Suprapubic skin (tissue), 4 donors: ENCODE data around the gene DRC1. TPM values are rescaled to one million over a fixed set of nuclear protein-coding genes. Genes with fewer than 3 reads are reported as not detected.

ENCODE experiments used
- DNase-seq, 2 donors: peaks; one replicate each; pipeline ENCODE4 v3.0.0-alpha.2; 2019; ENCODE audit warnings: low spot score in 2 of 2
- H3K27ac ChIP-seq: fragments of 200-600 bp; sonication (generic); one replicate; pipeline ENCODE4 v1.5.1; 2019
- H3K27me3 ChIP-seq: fragments of 200-600 bp; sonication (generic); one replicate; pipeline ENCODE4 v1.5.1; 2019
- H3K36me3 ChIP-seq: fragments of 200-600 bp; sonication (generic); one replicate; pipeline ENCODE4 v1.5.1; 2019
- H3K4me1 ChIP-seq: fragments of 200-600 bp; sonication (generic); one replicate; pipeline ENCODE4 v1.5.1; 2019
- H3K4me3 ChIP-seq: fragments of 200-600 bp; sonication (generic); one replicate; pipeline ENCODE4 v1.5.1; 2019; ENCODE audit warnings: mild to moderate bottlenecking
- H3K9me3 ChIP-seq: fragments of 200-600 bp; sonication (generic); one replicate; pipeline ENCODE4 v1.5.1; 2019
- EP300 ChIP-seq: sonication (generic); formaldehyde crosslinking; IDR thresholded peaks from one replicate; pipeline ENCODE4 v1.6.1; 2017; ENCODE audit warnings: antibody characterized with exemption
- POLR2A ChIP-seq, 2 donors: fragments of 450-650 bp; IDR thresholded peaks; one replicate each; pipeline ENCODE4 v1.6.1; 2017; ENCODE audit warnings: antibody characterized with exemption in 2 of 2, mild to moderate bottlenecking in 2 of 2, moderate library complexity in 2 of 2
- POLR2AphosphoS5 ChIP-seq, 3 donors: sonication (generic); formaldehyde crosslinking; IDR thresholded peaks; one replicate each; pipeline ENCODE4 v1.6.1; 2017; ENCODE audit warnings: antibody characterized with exemption in 3 of 3
- WGBS: methylation state at CpG from one replicate; pipeline ENCODE4 v1.1.5; 2018; 5-methylcytosine and 5-hydroxymethylcytosine counted together
- total RNA-seq, 4 donors: library from RNA; depleted of rRNA; stranded (reverse); fragments of >200 nt; gene quantifications; one replicate each; pipeline ENCODE4 v1.1.0, GENCODE V29; 2016
- TF ChIP-seq, protein P1 (sequence below), 2 donors: fragments of 200-600 bp in 1 of 2; fragments of 450-650 bp in 1 of 2; sonication (generic) in 1 of 2; IDR thresholded peaks; one replicate each; pipeline ENCODE4 v1.5.1; 2016 to 2019; ENCODE audit warnings: antibody characterized with exemption in 2 of 2, mild to moderate bottlenecking in 1 of 2, moderate library complexity in 1 of 2

Gene DRC1
- total RNA-seq, 4 donors from 2014 or later: 0.26 TPM; not detected in 3

DNA sequence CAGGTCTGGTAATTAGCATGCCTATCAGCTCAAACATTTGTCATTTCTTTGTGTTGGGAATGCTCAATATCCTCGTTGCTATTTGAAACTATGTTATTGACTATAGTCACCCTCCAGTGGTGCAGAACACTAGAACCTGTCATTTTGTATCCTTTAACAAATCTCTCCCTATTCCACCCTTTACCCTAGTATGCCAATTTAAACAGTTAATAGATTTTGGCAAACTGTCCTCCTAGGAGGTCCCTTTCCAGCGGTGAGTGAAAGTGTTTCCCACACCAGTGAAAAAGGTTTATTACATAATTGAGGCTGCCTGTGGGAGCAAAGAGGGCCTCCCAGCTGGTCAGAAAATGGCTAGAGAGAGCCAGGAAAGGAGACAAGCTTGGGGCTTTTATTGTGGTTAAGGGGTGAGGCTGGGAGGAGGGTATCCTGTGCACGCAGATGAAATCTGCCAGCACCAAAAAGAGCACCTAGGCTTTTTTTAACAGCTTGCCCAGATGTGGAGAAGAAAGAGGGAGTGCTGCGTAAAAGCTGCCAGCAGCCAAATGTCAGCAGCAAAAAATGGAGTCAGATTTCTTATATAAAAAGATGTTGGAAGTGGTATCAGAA is 1.8 kb upstream of the DRC1 start:
- peaks cover 8% of the 10 kb centered on the region for H3K4me1 ChIP-seq
- 28% methylated on average over 4 of the region's 4 CpGs for WGBS
- TF ChIP-seq POLR2A (IDR thresholded peaks at IDR 0.05) (no peak), EP300 (no peak), POLR2AphosphoS5 (IDR thresholded peaks at IDR 0.05) (no peak)
- TF ChIP-seq, protein P1, sequence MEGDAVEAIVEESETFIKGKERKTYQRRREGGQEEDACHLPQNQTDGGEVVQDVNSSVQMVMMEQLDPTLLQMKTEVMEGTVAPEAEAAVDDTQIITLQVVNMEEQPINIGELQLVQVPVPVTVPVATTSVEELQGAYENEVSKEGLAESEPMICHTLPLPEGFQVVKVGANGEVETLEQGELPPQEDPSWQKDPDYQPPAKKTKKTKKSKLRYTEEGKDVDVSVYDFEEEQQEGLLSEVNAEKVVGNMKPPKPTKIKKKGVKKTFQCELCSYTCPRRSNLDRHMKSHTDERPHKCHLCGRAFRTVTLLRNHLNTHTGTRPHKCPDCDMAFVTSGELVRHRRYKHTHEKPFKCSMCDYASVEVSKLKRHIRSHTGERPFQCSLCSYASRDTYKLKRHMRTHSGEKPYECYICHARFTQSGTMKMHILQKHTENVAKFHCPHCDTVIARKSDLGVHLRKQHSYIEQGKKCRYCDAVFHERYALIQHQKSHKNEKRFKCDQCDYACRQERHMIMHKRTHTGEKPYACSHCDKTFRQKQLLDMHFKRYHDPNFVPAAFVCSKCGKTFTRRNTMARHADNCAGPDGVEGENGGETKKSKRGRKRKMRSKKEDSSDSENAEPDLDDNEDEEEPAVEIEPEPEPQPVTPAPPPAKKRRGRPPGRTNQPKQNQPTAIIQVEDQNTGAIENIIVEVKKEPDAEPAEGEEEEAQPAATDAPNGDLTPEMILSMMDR (IDR thresholded peaks at IDR 0.05): no peak

DNA sequence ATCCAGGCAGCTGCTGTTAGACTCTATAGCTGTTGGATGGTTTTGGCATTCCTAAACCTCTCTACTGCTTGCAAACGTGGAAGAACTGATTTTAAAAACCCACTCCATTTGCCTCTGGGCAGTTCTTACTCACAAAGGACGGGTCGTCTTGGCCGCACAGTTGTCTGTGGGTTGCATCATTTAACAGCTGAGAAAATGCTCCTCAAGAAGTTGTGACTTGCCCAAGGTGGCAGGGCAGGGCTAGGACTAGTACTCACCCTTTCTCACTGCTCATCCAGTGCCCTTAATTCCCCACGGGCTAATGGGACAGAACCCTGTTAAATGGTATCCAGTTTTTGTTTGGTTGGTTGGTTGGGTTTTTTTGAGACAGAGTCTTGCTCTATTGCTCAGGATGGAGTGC is 997 bp upstream of the DRC1 start:
- no peaks in the 10 kb centered on the region for H3K36me3 ChIP-seq
- 71% methylated on average over 5 of the region's 5 CpGs for WGBS
- no peak overlapping the region for H3K4me3 ChIP-seq
- H3K27ac ChIP-seq: no peak overlapping the region
- H3K27me3 ChIP-seq: peaks cover 8% of the 10 kb centered on the region
- H3K4me1 ChIP-seq: peaks cover 8% of the 10 kb centered on the region
- no peaks in the 10 kb centered on the region for H3K9me3 ChIP-seq
- no peak for DNase-seq
- TF ChIP-seq POLR2AphosphoS5 (IDR thresholded peaks at IDR 0.05) (no peak), POLR2A (IDR thresholded peaks at IDR 0.05) (no peak), EP300 (no peak)
- TF ChIP-seq, protein P1 (IDR thresholded peaks at IDR 0.05): no peak

More for the DNA sequence above, 1.8 kb upstream of the DRC1 start:
- H3K36me3 ChIP-seq: no peaks in the 10 kb centered on the region
- no peak overlapping the region for H3K4me3 ChIP-seq
- no peak for DNase-seq
- no peaks in the 10 kb centered on the region for H3K9me3 ChIP-seq
- H3K27ac ChIP-seq: no peak overlapping the region
- H3K27me3 ChIP-seq: peaks cover 8% of the 10 kb centered on the region

DNA sequence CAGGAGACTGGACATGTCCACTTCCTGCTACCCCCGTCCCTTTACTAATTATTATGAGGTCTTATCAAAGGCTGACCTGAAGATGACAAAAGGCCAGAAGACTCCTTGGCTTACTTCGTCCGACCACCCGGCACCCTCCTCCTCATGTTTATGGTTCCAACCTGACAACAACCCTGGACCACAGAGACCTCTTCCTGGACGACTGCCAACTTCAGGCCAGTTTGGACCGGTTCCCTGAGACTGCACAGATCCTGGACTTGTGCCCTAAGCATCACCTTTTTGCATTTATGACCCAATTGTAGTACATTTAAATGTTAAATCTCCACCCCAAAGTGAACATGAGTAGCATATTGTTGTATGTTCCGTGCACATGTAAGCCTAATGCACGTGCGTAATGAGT is 5.8 kb downstream of the DRC1 start:
- H3K36me3 ChIP-seq: no peaks in the 10 kb centered on the region
- H3K9me3 ChIP-seq: no peaks in the 10 kb centered on the region
- DNase-seq: no peak
- peaks cover 10% of the 10 kb centered on the region for H3K27me3 ChIP-seq
- H3K4me3 ChIP-seq: no peak overlapping the region
- TF ChIP-seq POLR2A (IDR thresholded peaks at IDR 0.05): no peak
- TF ChIP-seq EP300: no peak
- TF ChIP-seq, protein P1 (IDR thresholded peaks at IDR 0.05): no peak
- no peak for TF ChIP-seq POLR2AphosphoS5 (IDR thresholded peaks at IDR 0.05)
- no peak overlapping the region for H3K27ac ChIP-seq
- WGBS: 77% methylated on average over 9 of the region's 9 CpGs
- H3K4me1 ChIP-seq: no peaks in the 10 kb centered on the region

DNA sequence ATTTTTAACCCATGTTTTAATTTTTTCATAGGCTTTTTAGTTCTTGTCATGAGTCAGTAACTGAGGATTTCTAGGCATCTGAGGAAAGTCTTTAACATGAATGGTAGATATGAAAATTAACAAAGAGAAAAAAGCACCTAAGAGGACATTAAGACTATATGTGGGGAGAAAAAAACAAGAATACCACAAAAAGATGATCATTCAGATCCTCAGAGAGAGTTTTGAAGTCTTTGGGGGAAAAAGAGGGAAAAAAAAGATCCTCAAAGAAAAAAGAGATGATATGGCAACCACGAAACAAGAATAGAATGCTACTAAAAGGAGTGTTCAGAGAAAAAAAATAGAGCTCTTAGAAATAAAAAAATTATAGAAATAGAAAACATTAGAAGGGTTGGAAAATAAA is 8.1 kb downstream of the DRC1 start:
- Histone ChIP-seq H3K36me3 (no peaks in the 10 kb centered on the region), H3K9me3 (no peaks in the 10 kb centered on the region), H3K27ac (no peak overlapping the region), H3K4me3 (no peak overlapping the region), H3K27me3 (peaks cover 10% of the 10 kb centered on the region), H3K4me1 (no peaks in the 10 kb centered on the region)
- no peak for TF ChIP-seq POLR2AphosphoS5 (IDR thresholded peaks at IDR 0.05)
- TF ChIP-seq POLR2A (IDR thresholded peaks at IDR 0.05): no peak
- TF ChIP-seq, protein P1 (IDR thresholded peaks at IDR 0.05): no peak
- no peak for TF ChIP-seq EP300
- DNase-seq: no peak
- WGBS: 86% methylated on average over 1 of the region's 1 CpG

DNA sequence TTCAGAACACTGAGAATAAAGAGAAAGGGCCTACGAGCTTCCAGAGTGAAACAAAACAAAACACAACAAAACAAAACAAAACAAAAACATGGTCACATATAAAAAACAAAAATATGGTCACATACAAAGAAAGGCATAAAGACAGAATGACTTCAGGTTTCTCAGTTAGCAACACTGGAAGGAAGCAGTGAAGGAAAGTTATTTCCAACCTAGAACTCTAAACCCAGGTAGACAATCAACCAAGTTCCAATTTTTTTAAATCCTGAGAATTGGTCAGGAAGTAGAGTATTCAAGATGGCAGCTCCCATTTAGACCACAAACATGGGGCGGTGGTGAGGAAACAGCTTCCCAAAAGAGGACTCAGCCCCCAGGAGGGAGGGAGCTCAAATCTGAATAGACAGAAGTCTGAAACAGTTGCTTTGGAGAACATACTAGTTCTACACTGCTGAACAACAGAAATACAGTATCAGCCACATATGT is 9.1 kb downstream of the DRC1 start:
- WGBS: 91% methylated on average over 2 of the region's 2 CpGs
- TF ChIP-seq EP300 (no peak), POLR2AphosphoS5 (IDR thresholded peaks at IDR 0.05) (no peak), POLR2A (IDR thresholded peaks at IDR 0.05) (no peak)
- TF ChIP-seq, protein P1 (IDR thresholded peaks at IDR 0.05): no peak
- Histone ChIP-seq H3K27ac (no peak overlapping the region), H3K9me3 (no peaks in the 10 kb centered on the region), H3K4me1 (no peaks in the 10 kb centered on the region), H3K4me3 (no peak overlapping the region), H3K36me3 (no peaks in the 10 kb centered on the region), H3K27me3 (peaks cover 10% of the 10 kb centered on the region)
- DNase-seq: no peak
